ENCODE measurements around the gene TMEM63B. TPM values are rescaled to one million over a fixed set of nuclear protein-coding genes. Genes with fewer than 3 reads are reported as not detected.

The TMEM63B gene
- total RNA-seq, 1 donor from 2014 or later, result 51.2 TPM

DNA sequence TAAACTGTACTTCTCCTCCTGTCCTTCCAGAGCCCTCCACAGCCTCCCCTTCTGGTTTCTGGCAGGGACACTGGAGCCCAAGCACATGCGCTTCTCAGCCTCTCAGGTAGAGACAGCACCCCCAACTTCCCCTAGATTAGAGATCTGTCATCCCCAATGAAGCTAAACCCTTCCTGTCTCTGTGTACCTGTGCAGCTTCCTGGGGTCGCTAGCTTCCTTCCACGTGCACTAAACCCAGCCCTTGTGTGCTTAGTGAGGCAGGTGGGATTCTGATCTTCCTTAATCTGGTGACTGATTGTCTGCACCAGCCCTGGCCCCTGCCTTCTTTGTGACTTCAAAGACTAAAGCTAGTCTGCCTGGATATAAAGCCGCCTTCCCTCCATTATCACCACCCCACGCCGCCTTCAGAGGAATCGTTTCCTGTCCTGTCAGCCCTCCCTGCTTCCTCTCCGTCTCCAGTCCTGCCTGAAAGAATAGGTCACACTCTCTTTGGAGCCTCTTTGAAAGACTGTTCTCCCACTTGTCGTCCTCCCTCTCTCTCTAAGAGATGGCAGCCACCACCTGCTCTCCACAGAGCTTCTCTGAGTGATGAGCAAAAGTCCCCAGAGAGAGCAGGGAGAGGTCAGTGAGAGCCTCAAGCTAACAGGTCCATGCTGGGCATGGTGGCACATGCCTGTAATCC, 58.7 kb downstream of the TMEM63B start:
- peaks cover 20% of the 10 kb centered on the region for H3K4me1 Mint-ChIP-seq
- H3K27ac Mint-ChIP-seq (ENCODE audit: unreplicated experiment), result peak overlapping the region; percentile 86
- H3K4me3 Mint-ChIP-seq, result no peak overlapping the region
- no peaks in the 10 kb centered on the region for H3K27me3 Mint-ChIP-seq (ENCODE audit: low read depth)
- H3K36me3 Mint-ChIP-seq (ENCODE audit: low read depth), result no peaks in the 10 kb centered on the region
- TF ChIP-seq, protein P1, sequence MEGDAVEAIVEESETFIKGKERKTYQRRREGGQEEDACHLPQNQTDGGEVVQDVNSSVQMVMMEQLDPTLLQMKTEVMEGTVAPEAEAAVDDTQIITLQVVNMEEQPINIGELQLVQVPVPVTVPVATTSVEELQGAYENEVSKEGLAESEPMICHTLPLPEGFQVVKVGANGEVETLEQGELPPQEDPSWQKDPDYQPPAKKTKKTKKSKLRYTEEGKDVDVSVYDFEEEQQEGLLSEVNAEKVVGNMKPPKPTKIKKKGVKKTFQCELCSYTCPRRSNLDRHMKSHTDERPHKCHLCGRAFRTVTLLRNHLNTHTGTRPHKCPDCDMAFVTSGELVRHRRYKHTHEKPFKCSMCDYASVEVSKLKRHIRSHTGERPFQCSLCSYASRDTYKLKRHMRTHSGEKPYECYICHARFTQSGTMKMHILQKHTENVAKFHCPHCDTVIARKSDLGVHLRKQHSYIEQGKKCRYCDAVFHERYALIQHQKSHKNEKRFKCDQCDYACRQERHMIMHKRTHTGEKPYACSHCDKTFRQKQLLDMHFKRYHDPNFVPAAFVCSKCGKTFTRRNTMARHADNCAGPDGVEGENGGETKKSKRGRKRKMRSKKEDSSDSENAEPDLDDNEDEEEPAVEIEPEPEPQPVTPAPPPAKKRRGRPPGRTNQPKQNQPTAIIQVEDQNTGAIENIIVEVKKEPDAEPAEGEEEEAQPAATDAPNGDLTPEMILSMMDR (conservative IDR thresholded peaks at IDR 0.05), result no peak
- no peak for DNase-seq (ENCODE audit: low read depth, low spot score)
- H3K9me3 Mint-ChIP-seq, result no peaks in the 10 kb centered on the region

DNA sequence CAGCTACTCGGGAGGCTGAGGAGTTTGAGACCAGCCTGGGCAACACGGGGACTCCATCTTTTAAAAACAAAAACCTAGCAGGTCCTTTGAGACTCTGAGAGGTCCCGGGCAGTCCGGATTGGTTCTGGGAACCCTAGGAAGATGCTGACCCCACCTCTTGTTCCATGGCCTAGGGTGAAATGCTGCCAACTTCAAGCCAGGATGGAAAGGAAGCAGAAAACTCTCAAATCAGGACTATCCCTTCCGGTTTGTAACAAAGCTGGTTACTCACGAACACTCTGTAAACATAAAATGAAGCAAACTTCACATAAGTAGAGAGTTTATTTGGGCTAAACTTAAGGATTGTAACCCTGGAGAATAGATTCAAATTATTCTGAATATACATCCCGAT, 59.3 kb downstream of the TMEM63B start:
- Mint-ChIP-seq H3K4me3 (no peak overlapping the region), H3K36me3 (ENCODE audit: low read depth) (no peaks in the 10 kb centered on the region), H3K27ac (ENCODE audit: unreplicated experiment) (no peak overlapping the region), H3K27me3 (ENCODE audit: low read depth) (no peaks in the 10 kb centered on the region), H3K9me3 (no peaks in the 10 kb centered on the region), H3K4me1 (peaks cover 20% of the 10 kb centered on the region)
- no peak for DNase-seq (ENCODE audit: low read depth, low spot score)
- TF ChIP-seq, protein P1 (conservative IDR thresholded peaks at IDR 0.05), result no peak

GRCh38 chr6:44188819-44189218, 61.5 kb downstream of the TMEM63B start:
- Mint-ChIP-seq H3K27me3 (ENCODE audit: low read depth) (no peaks in the 10 kb centered on the region), H3K27ac (ENCODE audit: unreplicated experiment) (no peak overlapping the region), H3K4me3 (no peak overlapping the region), H3K36me3 (ENCODE audit: low read depth) (no peaks in the 10 kb centered on the region), H3K9me3 (no peaks in the 10 kb centered on the region), H3K4me1 (peaks cover 26% of the 10 kb centered on the region)
- TF ChIP-seq, protein P1 (conservative IDR thresholded peaks at IDR 0.05), result no peak
- DNase-seq (ENCODE audit: low read depth, low spot score), result no peak

- TF ChIP-seq, protein P1 (conservative IDR thresholded peaks at IDR 0.05), result no peak
- Mint-ChIP-seq H3K27ac (ENCODE audit: unreplicated experiment) (no peak overlapping the region), H3K9me3 (no peaks in the 10 kb centered on the region), H3K27me3 (ENCODE audit: low read depth) (no peaks in the 10 kb centered on the region), H3K4me3 (no peak overlapping the region), H3K36me3 (ENCODE audit: low read depth) (no peaks in the 10 kb centered on the region), H3K4me1 (peaks cover 26% of the 10 kb centered on the region)
- DNase-seq (ENCODE audit: low read depth, low spot score), result no peak
Measured at GRCh38 chr6:44189257-44189656, 61.9 kb downstream of the TMEM63B start.

GRCh38 chr6:44190715-44191114, 63.4 kb downstream of the TMEM63B start:
- Mint-ChIP-seq H3K4me1 (peaks cover 22% of the 10 kb centered on the region), H3K36me3 (ENCODE audit: low read depth) (no peaks in the 10 kb centered on the region), H3K27me3 (ENCODE audit: low read depth) (peaks cover 3% of the 10 kb centered on the region), H3K27ac (ENCODE audit: unreplicated experiment) (no peak overlapping the region), H3K4me3 (no peak overlapping the region), H3K9me3 (no peaks in the 10 kb centered on the region)
- TF ChIP-seq, protein P1 (conservative IDR thresholded peaks at IDR 0.05), result no peak
- no peak for DNase-seq (ENCODE audit: low read depth, low spot score)
